Neutrophil (primary cell): Measurements from ENCODE around the gene AHNAK.
"Not testable (repeated sequence)": the region's sequence is repeated elsewhere in the genome, so short reads cannot be mapped to it uniquely, and the experiment has no call there.

Experiments
- H3K27ac ChIP-seq: fragments of 200-600 bp; sonication (generic); 2 replicates; pipeline ENCODE4 v1.5.1; 2016; ENCODE audit warnings: mild to moderate bottlenecking, moderate library complexity
- H3K27me3 ChIP-seq: fragments of 200-600 bp; sonication (generic); 2 replicates; pipeline ENCODE4 v1.6.0; 2016; ENCODE audit warnings: mild to moderate bottlenecking
- H3K36me3 ChIP-seq: fragments of 200-600 bp; sonication (generic); 2 replicates; pipeline ENCODE4 v1.5.1; 2017
- H3K4me1 ChIP-seq, 2 experiments: fragments of 200-600 bp in 1 of 2; sonication (generic) in 1 of 2; 1 replicate in 1 of 2; 2 replicates in 1 of 2; pipeline versions ENCODE4 v1.5.1 to v1.6.1; 2013 to 2016; ENCODE audit warnings: low read depth in 1 of 2, low read length in 1 of 2, mild to moderate bottlenecking in 1 of 2, moderate library complexity in 1 of 2; ENCODE audit not compliant: control insufficient read depth in 1 of 2, insufficient read depth in 1 of 2
- H3K4me3 ChIP-seq, 2 experiments: fragments of 200-600 bp in 1 of 2; sonication (generic) in 1 of 2; 1 replicate in 1 of 2; 2 replicates in 1 of 2; pipeline ENCODE4 v1.5.1; 2013 to 2016; ENCODE audit warnings: low read depth in 1 of 2, low read length in 1 of 2, mild to moderate bottlenecking in 1 of 2, moderate library complexity in 1 of 2
- H3K9me3 ChIP-seq: fragments of 200-600 bp; sonication (generic); 2 replicates; pipeline ENCODE4 v1.5.1; 2016
- TF ChIP-seq, protein P1 (sequence below): fragments of 200-600 bp; sonication (generic); IDR thresholded peaks from 2 replicates; pipeline ENCODE4 v1.5.1; 2016; ENCODE audit warnings: antibody characterized with exemption

Gene AHNAK

DNA sequence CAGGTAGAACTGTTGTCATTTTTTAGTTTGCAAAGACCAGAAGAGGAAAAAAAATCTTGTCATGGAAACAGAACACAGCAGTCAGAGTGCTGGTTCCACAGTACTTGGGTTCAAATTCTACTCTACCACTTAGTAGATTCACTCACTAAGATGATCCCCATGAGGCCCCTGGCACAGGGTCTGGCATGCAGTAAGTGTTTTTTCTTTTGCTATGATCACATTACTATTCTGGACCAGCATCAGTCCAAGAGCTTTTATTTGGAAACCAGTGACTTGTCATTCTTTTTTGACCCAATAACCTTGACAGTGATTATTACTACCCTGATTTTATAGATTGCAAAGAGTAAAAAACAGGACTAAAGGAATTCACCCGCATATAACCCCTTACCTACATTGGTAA, 23.0 kb upstream of the AHNAK start:
- TF ChIP-seq, protein P1, sequence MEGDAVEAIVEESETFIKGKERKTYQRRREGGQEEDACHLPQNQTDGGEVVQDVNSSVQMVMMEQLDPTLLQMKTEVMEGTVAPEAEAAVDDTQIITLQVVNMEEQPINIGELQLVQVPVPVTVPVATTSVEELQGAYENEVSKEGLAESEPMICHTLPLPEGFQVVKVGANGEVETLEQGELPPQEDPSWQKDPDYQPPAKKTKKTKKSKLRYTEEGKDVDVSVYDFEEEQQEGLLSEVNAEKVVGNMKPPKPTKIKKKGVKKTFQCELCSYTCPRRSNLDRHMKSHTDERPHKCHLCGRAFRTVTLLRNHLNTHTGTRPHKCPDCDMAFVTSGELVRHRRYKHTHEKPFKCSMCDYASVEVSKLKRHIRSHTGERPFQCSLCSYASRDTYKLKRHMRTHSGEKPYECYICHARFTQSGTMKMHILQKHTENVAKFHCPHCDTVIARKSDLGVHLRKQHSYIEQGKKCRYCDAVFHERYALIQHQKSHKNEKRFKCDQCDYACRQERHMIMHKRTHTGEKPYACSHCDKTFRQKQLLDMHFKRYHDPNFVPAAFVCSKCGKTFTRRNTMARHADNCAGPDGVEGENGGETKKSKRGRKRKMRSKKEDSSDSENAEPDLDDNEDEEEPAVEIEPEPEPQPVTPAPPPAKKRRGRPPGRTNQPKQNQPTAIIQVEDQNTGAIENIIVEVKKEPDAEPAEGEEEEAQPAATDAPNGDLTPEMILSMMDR, result no peak
- no peaks in the 10 kb centered on the region for H3K9me3 ChIP-seq
- no peaks in the 10 kb centered on the region for H3K27me3 ChIP-seq
- no peak overlapping the region for H3K27ac ChIP-seq
- peaks cover 16 to 18% of the 10 kb centered on the region in 2 experiments for H3K4me1 ChIP-seq
- H3K36me3 ChIP-seq, result peaks cover 66% of the 10 kb centered on the region
- no peak overlapping the region for H3K4me3 ChIP-seq

DNA sequence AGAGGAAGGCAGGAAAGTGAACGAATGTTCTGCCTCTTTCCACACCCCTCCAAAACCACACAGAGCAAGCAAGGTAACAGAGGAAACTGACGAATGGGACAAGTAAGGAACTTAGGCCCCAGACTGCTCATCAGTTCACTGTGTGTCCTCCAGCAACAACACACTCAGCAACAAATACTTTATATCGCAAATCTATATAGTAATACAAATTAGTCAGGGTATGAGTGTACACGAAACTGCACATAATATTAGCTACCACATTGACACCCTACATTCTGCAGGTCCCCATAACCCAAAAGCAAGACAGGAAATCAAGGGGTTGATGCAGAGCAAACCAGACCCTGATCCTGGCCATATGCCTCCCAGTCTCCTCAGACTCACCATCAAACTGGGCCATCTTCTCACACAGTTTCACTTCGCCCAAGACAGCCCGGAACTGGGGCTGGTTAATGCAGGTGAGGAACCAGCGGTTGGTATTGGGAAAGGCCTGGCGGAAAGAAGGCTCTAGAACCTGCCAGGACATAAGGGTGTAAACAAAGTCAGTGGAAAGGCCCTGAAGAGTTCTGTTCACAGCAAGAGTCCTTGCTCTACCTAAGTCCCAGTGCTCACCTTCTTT, 20.5 kb upstream of the AHNAK start:
- no peaks in the 10 kb centered on the region for H3K4me1 ChIP-seq
- H3K9me3 ChIP-seq, result no peaks in the 10 kb centered on the region
- H3K27me3 ChIP-seq, result no peaks in the 10 kb centered on the region
- peaks cover 85% of the 10 kb centered on the region for H3K36me3 ChIP-seq
- H3K4me3 ChIP-seq, result no peak overlapping the region
- TF ChIP-seq, protein P1, result no peak
- H3K27ac ChIP-seq, result no peak overlapping the region

DNA sequence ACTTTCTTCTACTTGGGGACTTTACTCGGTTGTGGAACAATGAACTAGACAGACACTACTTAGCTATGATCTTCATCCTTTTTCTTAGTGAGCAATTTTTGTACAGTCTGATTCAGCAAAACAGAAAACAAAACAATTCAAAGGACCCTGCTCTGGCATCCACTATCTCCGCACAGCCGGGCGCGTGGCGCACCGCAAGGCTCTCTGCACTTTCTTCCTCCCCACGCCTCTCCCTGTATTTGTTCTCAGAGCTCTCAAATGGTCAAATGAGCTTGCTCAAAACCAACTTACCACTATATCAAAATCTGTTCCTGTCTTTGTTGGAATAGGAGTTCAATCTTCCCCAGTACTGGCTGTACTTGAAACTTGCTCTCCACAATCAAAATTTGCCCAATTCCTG, 19.6 kb upstream of the AHNAK start:
- H3K4me1 ChIP-seq, result no peaks in the 10 kb centered on the region
- no peak overlapping the region for H3K27ac ChIP-seq
- H3K36me3 ChIP-seq, result peaks cover 82% of the 10 kb centered on the region
- no peaks in the 10 kb centered on the region for H3K27me3 ChIP-seq
- H3K9me3 ChIP-seq, result no peaks in the 10 kb centered on the region
- H3K4me3 ChIP-seq, result no peak overlapping the region
- TF ChIP-seq, protein P1, result no peak

DNA sequence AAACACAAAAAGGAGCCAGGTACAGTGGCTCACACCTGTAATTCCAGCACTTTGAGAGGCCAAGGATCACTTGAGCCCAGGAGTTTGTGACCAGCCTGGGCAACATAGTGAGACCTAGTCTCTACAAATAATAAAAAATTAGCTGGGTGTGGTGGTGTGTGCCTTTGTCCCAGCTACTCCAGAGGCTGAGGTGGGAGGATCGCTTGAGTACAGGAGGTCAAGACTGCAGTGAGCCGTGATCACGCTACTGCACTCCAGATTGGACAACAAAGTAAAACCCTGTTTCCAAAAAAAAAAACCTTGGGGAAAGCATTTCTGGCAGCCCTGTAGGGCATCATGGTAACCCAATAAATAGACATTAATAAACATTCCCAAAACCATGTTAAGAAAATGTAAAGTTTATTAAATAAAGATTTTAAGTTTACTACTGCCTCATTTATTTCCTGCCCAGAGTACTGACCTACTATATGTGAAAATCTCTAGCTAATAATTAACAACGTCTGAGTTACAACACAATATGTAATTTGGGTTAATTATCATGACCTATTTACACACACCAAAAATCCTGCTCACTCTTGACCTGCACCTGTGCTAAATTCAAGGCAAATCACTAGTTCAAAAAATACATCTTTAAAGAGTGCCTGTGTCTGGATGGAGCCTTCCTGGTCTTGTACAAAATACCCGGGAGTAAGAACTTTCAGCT, 18.6 kb upstream of the AHNAK start:
- no peak overlapping the region for H3K4me3 ChIP-seq
- H3K27me3 ChIP-seq, result no peaks in the 10 kb centered on the region
- no peaks in the 10 kb centered on the region for H3K4me1 ChIP-seq
- peaks cover 82% of the 10 kb centered on the region for H3K36me3 ChIP-seq
- no peaks in the 10 kb centered on the region for H3K9me3 ChIP-seq
- H3K27ac ChIP-seq, result no peak overlapping the region
- TF ChIP-seq, protein P1, result no peak

DNA sequence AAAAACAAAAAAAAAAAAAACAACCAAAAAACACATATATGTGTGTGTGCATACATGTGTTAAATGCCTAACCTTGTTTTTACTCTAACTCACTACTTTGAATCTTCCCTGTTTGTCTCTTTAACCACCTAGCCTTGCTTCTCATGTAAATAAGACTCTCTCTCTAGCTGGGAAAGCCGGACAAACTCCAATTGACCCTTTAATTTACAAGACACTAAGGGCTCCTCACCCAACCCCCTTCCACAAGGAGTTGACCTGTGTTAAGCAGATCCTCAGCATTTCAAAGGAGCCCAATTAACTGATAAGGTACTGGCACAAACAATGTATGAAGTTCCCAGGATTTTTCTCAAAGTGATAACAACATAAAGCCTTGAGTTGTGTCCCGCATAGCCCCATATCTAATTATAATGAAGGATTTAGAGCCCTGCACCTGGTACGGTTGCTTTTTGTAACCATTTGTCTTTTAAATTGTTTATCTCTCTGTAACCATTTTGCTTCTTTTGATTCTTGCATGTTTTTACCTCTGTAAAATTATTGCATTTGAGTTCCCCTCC, 15.1 kb upstream of the AHNAK start:
- peaks cover 90% of the 10 kb centered on the region for H3K36me3 ChIP-seq
- not testable (repeated sequence) for H3K9me3 ChIP-seq, H3K4me1 ChIP-seq, H3K4me3 ChIP-seq, H3K27ac ChIP-seq, H3K27me3 ChIP-seq

DNA sequence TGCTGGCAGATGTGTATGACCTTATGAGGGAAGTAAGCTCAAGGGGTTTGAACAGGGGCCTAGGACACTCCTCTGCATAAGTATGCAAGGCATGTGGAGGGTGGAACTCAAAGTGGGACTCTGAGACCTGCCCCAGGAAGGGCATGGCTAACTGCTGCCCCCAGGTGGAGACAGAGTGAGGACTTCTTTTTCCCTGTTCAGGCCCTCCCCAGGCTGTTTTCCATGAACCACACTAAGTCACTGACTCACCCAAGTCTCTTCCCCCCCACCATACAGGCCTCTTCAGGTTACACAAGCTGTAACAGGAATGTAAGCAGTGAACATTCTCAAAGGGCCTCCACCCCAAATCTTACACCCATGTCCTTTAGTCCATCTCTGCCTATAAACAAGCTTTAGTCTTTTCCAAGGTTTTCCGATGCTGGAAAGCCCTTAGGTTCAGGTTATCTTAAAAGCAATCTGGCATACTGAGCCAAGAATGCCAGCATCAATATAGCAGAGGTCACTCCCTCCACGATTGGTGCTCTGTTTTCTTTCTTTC, 14.0 kb upstream of the AHNAK start:
- Histone ChIP-seq H3K9me3 (no peaks in the 10 kb centered on the region), H3K4me3 (no peak overlapping the region), H3K36me3 (peaks cover 82% of the 10 kb centered on the region), H3K27ac (no peak overlapping the region), H3K4me1 (peaks cover 9 to 11% of the 10 kb centered on the region in 2 experiments), H3K27me3 (no peaks in the 10 kb centered on the region)
- TF ChIP-seq, protein P1, result no peak

DNA sequence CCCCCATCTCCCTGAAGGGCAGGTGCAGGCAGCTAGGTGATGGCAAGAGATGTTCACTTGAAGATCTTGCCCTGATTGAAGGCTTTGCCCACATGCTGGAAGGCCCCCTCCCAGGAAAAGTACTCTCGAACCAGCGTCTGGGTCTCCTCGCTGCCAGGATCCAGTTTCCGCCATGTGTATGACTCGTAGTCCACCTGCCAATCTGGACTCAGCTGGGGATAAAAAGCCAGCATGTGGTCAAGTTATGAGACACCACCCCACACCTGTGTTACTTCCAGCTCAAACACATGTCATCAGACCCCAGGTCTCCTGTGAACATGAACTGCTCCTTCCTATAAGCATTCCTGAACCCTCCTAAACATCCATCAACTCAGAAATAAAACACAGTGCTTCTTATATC, 13.0 kb upstream of the AHNAK start:
- not testable (repeated sequence) for H3K27ac ChIP-seq, H3K4me3 ChIP-seq, H3K27me3 ChIP-seq, H3K9me3 ChIP-seq
- Histone ChIP-seq H3K4me1 (peaks cover 13 to 14% of the 10 kb centered on the region in 2 experiments), H3K36me3 (peaks cover 72% of the 10 kb centered on the region)
